ENCODE results near the gene YIPF2.

The YIPF2 gene

DNA sequence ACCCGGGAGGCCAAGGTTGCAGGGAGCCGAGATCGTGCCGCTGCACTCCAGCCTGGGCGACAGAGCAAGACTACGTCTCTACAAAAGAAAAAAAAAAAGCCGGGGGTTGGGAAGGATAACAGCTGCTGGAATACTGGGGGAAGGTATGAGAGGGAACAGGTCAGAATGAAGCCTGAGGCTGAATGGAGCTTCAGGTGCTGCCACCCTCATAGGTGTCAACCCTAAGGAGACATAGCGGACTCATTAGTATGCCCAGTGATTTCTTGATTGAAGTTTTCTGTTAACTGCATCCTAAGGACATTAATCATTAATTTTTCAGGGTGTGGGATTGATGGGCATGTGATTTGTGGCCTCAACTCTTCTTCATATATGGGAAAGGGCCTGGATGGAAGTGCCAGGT lies 38.4 kb upstream of the YIPF2 start:
- no peak overlapping the region for H3K4me3 ChIP-seq (ENCODE audit: low read depth, low read length)
- no peak for DNase-seq (ENCODE audit: low read depth)
- TF ChIP-seq, protein P1, sequence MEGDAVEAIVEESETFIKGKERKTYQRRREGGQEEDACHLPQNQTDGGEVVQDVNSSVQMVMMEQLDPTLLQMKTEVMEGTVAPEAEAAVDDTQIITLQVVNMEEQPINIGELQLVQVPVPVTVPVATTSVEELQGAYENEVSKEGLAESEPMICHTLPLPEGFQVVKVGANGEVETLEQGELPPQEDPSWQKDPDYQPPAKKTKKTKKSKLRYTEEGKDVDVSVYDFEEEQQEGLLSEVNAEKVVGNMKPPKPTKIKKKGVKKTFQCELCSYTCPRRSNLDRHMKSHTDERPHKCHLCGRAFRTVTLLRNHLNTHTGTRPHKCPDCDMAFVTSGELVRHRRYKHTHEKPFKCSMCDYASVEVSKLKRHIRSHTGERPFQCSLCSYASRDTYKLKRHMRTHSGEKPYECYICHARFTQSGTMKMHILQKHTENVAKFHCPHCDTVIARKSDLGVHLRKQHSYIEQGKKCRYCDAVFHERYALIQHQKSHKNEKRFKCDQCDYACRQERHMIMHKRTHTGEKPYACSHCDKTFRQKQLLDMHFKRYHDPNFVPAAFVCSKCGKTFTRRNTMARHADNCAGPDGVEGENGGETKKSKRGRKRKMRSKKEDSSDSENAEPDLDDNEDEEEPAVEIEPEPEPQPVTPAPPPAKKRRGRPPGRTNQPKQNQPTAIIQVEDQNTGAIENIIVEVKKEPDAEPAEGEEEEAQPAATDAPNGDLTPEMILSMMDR (IDR thresholded peaks at IDR 0.05; ENCODE audit: control insufficient read depth, extremely low read depth, insufficient read depth) = no peak

DNA sequence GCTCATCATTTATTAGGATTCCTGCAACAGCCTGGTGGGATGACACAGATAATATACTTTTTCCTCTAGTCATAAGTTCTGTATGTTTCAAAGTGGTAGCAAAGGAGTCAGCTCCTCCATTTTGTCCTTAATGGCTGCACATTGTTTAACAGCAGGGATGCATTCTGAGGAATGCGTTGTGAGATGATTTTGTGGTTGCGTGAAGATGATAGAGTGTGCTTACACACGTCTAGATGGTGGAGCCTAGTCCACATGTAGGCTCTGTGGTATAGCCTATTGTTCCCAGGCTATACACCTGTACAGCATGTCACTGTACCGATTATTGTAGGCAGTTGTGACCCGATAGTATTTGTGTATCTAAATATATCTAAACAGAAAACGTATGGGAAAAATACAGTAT lies 37.0 kb upstream of the YIPF2 start:
- DNase-seq (ENCODE audit: low read depth) = no peak
- TF ChIP-seq, protein P1 (IDR thresholded peaks at IDR 0.05; ENCODE audit: control insufficient read depth, extremely low read depth, insufficient read depth) = no peak
- H3K4me3 ChIP-seq (ENCODE audit: low read depth, low read length) = no peak overlapping the region

DNA sequence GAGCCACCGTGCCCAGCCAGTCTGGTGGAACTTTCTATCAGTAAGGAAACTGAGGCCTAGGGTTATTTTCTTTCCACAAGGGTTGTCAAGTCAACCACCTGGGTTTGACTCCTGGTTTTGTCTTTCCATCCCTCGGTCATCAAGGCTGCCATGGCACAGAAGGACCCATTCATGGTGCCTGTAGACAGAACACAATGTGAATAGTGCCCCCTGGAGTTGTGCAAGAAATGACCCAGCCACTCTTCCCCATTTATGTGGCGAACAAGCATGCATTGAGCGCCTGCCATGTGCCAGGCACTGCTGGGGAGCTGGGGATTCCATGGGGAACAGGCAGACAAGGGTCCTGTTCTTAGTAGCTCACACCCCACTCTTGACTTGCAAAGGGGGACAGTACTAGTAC lies 36.5 kb upstream of the YIPF2 start:
- TF ChIP-seq, protein P1 (IDR thresholded peaks at IDR 0.05; ENCODE audit: control insufficient read depth, extremely low read depth, insufficient read depth) = no peak
- no peak for DNase-seq (ENCODE audit: low read depth)
- no peak overlapping the region for H3K4me3 ChIP-seq (ENCODE audit: low read depth, low read length)

DNA sequence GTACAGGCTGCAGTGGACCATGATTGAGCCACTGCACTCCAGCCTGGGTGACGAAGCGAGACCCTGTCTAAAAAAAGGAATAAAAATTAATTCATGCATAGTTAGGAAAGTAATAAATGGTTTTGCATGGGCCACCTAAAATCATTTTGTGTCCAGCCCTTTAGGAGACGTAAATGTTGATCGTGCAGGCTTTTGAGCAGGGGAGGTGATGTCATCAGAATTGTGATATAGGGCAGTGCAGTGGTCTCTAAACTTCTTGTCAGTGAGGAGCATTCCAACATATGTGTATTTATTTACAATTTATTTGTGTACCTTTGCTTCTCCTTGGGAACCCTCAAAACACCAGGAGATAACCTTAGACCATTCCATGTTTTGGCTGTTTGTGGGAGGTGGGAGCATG lies 35.4 kb upstream of the YIPF2 start:
- TF ChIP-seq, protein P1 (IDR thresholded peaks at IDR 0.05; ENCODE audit: control insufficient read depth, extremely low read depth, insufficient read depth) = no peak
- no peak for DNase-seq (ENCODE audit: low read depth)
- no peak overlapping the region for H3K4me3 ChIP-seq (ENCODE audit: low read depth, low read length)

DNA sequence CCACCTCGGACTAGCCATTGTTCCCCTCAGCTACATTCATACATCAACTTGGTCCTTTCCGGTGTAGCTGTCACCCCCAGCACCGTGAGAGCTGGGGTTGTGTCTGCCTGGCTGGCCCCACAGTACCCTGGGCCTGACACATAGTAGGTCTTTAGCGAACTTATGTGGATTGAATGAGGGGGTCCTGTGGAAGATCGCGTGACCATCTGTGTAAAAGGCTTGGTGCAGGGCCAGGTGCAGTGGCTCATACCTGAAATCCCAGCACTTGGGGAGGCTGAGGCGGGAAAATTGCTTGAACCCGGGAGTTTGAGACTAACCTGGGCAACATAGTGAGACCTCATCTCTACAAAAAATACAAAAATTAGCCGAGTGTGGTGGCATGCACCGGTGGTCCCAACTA lies 34.4 kb upstream of the YIPF2 start:
- no peak for DNase-seq (ENCODE audit: low read depth)
- TF ChIP-seq, protein P1 (IDR thresholded peaks at IDR 0.05; ENCODE audit: control insufficient read depth, extremely low read depth, insufficient read depth) = no peak
- peak overlapping the region; percentile 97; the same call in 1 of the 2 replicates for H3K4me3 ChIP-seq (ENCODE audit: low read depth, low read length)

DNA sequence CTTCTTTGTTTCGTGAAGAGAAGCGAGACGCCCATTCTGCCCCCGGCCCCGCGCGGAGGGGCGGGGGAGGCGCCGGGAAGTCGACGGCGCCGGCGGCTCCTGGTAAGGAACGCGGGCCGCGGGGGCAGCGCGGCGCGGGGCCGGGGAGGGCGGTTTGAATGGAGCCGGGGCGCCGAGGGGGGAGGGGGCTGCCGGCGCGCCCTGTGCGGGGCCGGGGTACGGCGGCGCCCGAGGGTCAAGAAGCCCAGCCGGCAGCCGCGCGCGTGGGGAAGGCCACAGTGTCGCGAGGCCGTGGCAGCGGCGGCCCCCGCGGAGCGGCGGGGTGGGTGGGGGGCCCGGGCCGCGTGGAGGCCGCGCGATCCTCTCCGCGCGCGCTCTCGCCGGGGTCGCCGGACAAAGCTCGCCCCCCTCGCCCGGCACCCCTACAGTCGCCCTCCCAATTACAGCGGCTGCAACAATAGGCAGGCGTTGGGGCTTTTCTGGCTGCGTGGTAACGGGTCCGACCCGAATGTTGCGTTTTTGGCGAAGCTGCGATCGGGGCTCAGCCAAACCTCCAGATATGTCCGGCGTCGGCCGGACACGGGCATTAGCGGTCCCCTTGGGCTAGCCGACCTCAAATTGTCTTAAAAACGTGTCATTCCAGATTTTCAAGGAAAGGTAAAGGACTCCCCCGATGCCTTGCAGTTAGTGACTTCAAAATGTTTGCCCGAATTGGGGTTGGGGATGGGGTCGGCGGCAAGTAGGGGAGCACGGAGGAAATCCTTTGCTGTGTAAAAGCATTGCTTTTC lies 32.8 kb upstream of the YIPF2 start:
- TF ChIP-seq, protein P1 (IDR thresholded peaks at IDR 0.05; ENCODE audit: control insufficient read depth, extremely low read depth, insufficient read depth) = no peak
- peak overlapping the region; percentile 97 for H3K4me3 ChIP-seq (ENCODE audit: low read depth, low read length)
- no peak for DNase-seq (ENCODE audit: low read depth)

All from LNCaP clone FGC (cell line).